IMR-90 (cell line): ENCODE data around the gene CCN6.

Experiments
- BHLHE40 ChIP-seq: fragments of 150-350 bp; IDR thresholded peaks from 2 replicates; pipeline ENCODE4 v1.6.1; 2016; ENCODE audit warnings: mild to moderate bottlenecking, low read depth, low read length
- CHD1 ChIP-seq: IDR thresholded peaks from 2 replicates; pipeline ENCODE4 v1.6.1; 2012; ENCODE audit warnings: low read depth, low read length, improper control_type of control experiment
- FOS ChIP-seq: fragments of 150-350 bp; IDR thresholded peaks from 2 replicates; pipeline ENCODE4 v1.6.1; 2016; ENCODE audit warnings: low read depth, low read length
- MXI1 ChIP-seq: IDR thresholded peaks from 2 replicates; pipeline ENCODE4 v1.6.1; 2012; ENCODE audit warnings: low read depth, mild to moderate bottlenecking, low read length, moderate library complexity, borderline replicate concordance
- POLR2A ChIP-seq: IDR thresholded peaks from 2 replicates; pipeline ENCODE4 v1.6.1; 2012; ENCODE audit warnings: mild to moderate bottlenecking, low read depth, low read length
- TF ChIP-seq, protein P1 (sequence below): conservative IDR thresholded peaks from 2 replicates; pipeline ENCODE4 v1.5.1; 2012; ENCODE audit warnings: mild to moderate bottlenecking, low read depth, low read length, improper control_type of control experiment
- TF ChIP-seq, protein P2 (sequence below): fragments of 150-350 bp; IDR thresholded peaks from 2 replicates; pipeline ENCODE4 v1.6.1; 2017; ENCODE audit warnings: mild to moderate bottlenecking, antibody characterized with exemption, low read length, low read depth

DNA sequence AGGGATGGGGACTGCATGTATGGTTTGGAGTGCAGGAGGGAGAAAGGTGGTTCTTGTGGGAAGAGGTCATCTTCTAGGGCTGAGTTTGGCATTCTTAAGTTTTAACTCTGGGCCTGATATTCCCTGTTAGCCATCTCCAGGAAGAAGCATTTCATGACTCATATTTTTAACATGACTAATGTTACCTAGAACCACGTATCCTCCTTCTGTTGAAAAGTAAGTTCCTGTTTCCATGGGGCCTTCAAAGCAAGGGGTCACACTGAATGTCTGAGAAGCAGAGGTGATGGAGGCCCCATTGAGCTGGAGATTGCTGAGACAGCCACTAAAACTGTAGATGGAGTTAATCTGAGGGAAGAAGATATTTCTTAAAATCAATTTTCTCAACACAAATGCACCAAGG is 63.6 kb downstream of the CCN6 start:
- TF ChIP-seq CHD1: no peak
- TF ChIP-seq POLR2A: no peak
- TF ChIP-seq, protein P1, sequence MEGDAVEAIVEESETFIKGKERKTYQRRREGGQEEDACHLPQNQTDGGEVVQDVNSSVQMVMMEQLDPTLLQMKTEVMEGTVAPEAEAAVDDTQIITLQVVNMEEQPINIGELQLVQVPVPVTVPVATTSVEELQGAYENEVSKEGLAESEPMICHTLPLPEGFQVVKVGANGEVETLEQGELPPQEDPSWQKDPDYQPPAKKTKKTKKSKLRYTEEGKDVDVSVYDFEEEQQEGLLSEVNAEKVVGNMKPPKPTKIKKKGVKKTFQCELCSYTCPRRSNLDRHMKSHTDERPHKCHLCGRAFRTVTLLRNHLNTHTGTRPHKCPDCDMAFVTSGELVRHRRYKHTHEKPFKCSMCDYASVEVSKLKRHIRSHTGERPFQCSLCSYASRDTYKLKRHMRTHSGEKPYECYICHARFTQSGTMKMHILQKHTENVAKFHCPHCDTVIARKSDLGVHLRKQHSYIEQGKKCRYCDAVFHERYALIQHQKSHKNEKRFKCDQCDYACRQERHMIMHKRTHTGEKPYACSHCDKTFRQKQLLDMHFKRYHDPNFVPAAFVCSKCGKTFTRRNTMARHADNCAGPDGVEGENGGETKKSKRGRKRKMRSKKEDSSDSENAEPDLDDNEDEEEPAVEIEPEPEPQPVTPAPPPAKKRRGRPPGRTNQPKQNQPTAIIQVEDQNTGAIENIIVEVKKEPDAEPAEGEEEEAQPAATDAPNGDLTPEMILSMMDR: no peak
- TF ChIP-seq MXI1: no peak
- no peak for TF ChIP-seq BHLHE40
- TF ChIP-seq, protein P2, sequence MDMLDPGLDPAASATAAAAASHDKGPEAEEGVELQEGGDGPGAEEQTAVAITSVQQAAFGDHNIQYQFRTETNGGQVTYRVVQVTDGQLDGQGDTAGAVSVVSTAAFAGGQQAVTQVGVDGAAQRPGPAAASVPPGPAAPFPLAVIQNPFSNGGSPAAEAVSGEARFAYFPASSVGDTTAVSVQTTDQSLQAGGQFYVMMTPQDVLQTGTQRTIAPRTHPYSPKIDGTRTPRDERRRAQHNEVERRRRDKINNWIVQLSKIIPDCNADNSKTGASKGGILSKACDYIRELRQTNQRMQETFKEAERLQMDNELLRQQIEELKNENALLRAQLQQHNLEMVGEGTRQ: no peak
- no peak for TF ChIP-seq FOS
